Astrocyte (in vitro differentiated cells and primary cell): ENCODE results near the gene NTRK1. TPM values are rescaled to one million over a fixed set of nuclear protein-coding genes. Genes with fewer than 3 reads are reported as not detected.

Experiments
- DNase-seq: peaks from one replicate; pipeline ENCODE4 v3.0.0-alpha.2; 2010; ENCODE audit warnings: low read depth
- FAIRE-seq: peaks from 2 replicates; lab custom pipeline; 2011; peaks lifted over from hg19 to GRCh38; lab: Jason Lieb, UNC
- H2AFZ ChIP-seq: 2 replicates; pipeline ENCODE4 v1.6.0; 2012; ENCODE audit warnings: low read depth, low read length, inconsistent platforms
- H3K27ac ChIP-seq: 2 replicates; pipeline ENCODE4 v1.5.1; 2011; ENCODE audit warnings: low read depth, low read length, inconsistent platforms
- H3K27me3 ChIP-seq: 2 replicates; pipeline ENCODE4 v1.6.0; 2011; ENCODE audit warnings: low read length, inconsistent platforms; ENCODE audit not compliant: insufficient read depth
- H3K36me3 ChIP-seq: 2 replicates; pipeline ENCODE4 v1.5.1; 2011; ENCODE audit warnings: low read length, inconsistent platforms; ENCODE audit not compliant: insufficient read depth
- H3K4me1 ChIP-seq: 2 replicates; pipeline ENCODE4 v1.5.1; 2011; ENCODE audit warnings: low read length, inconsistent platforms; ENCODE audit not compliant: insufficient read depth
- H3K4me2 ChIP-seq: 2 replicates; pipeline ENCODE4 v1.6.0; 2012; ENCODE audit warnings: low read length, inconsistent platforms
- H3K4me3 ChIP-seq: 2 replicates; pipeline ENCODE4 v1.5.1; 2011; ENCODE audit warnings: low read depth, mild to moderate bottlenecking, low read length, inconsistent platforms; ENCODE audit not compliant: insufficient read depth
- H3K79me2 ChIP-seq: 2 replicates; pipeline ENCODE4 v1.6.0; 2012; ENCODE audit warnings: mild to moderate bottlenecking, low read length, inconsistent platforms; ENCODE audit not compliant: insufficient read depth
- H3K9ac ChIP-seq: 2 replicates; pipeline ENCODE4 v1.6.0; 2012; ENCODE audit warnings: mild to moderate bottlenecking, low read length, inconsistent platforms
- H3K9me3 ChIP-seq: 2 replicates; pipeline ENCODE4 v1.5.1; 2012; ENCODE audit warnings: low read depth, mild to moderate bottlenecking, low read length, inconsistent platforms; ENCODE audit not compliant: insufficient read depth
- H4K20me1 ChIP-seq: 2 replicates; pipeline ENCODE4 v1.6.0; 2012; ENCODE audit warnings: low read length, inconsistent platforms; ENCODE audit not compliant: insufficient read depth
- H3K27ac Mint-ChIP-seq: one replicate; pipeline ENCODE4 v1.8.0; 2021; ENCODE audit warnings: mild to moderate bottlenecking, mixed read lengths; ENCODE audit not compliant: unreplicated experiment
- H3K27me3 Mint-ChIP-seq: one replicate; pipeline ENCODE4 v1.8.0; 2021; ENCODE audit warnings: low read depth, mixed read lengths; ENCODE audit not compliant: unreplicated experiment
- H3K36me3 Mint-ChIP-seq: one replicate; pipeline ENCODE4 v1.8.0; 2021; ENCODE audit warnings: low read depth, mixed read lengths; ENCODE audit not compliant: unreplicated experiment
- H3K4me1 Mint-ChIP-seq: one replicate; pipeline ENCODE4 v1.8.0; 2021; ENCODE audit warnings: low read depth, mixed read lengths; ENCODE audit not compliant: unreplicated experiment
- H3K4me3 Mint-ChIP-seq: one replicate; pipeline ENCODE4 v1.8.0; 2021; ENCODE audit warnings: mild to moderate bottlenecking, moderate library complexity, mixed read lengths; ENCODE audit not compliant: unreplicated experiment
- H3K9me3 Mint-ChIP-seq: one replicate; pipeline ENCODE4 v1.8.0; 2021; ENCODE audit warnings: mild to moderate bottlenecking, mixed read lengths; ENCODE audit not compliant: unreplicated experiment
- CTCF ChIP-seq: IDR thresholded peaks from 2 replicates; pipeline ENCODE4 v1.5.1; 2011; ENCODE audit warnings: low read depth, mild to moderate bottlenecking, inconsistent platforms, low read length, moderate library complexity; ENCODE audit not compliant: insufficient read depth
- EZH2 ChIP-seq: IDR thresholded peaks from 2 replicates; pipeline ENCODE4 v1.6.1; 2012; ENCODE audit warnings: mild to moderate bottlenecking, low read length, inconsistent platforms; ENCODE audit not compliant: insufficient read depth
- total RNA-seq: library from RNA; stranded (reverse); gene quantifications from 2 replicates; pipeline ENCODE4 v1.2.1, GENCODE V29; 2021

Gene NTRK1
- total RNA-seq, 1 donor from 2014 or later: 0.27 TPM

DNA sequence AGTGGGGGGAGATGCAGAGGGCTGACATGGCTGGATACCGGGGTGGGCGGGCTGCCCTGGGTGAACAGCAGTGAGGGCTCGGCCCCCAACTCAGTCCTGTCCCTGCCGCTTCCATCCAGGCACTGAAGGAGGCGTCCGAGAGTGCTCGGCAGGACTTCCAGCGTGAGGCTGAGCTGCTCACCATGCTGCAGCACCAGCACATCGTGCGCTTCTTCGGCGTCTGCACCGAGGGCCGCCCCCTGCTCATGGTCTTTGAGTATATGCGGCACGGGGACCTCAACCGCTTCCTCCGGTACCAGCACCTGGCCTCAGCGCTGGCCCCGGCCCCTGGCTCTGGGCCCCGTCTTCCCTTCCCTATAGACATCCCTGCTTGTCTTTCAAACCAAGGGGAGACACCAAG is 15.6 kb downstream of the NTRK1 start:
- Histone ChIP-seq H3K27me3 (peaks cover 41% of the 10 kb centered on the region), H2AFZ (peak overlapping the region; percentile 10), H3K4me1 (no peaks in the 10 kb centered on the region), H3K4me3 (no peak overlapping the region), H3K9me3 (no peaks in the 10 kb centered on the region), H3K36me3 (no peaks in the 10 kb centered on the region), H4K20me1 (no peaks in the 10 kb centered on the region), H3K79me2 (no peaks in the 10 kb centered on the region), H3K27ac (no peak overlapping the region), H3K4me2 (no peak overlapping the region), H3K9ac (no peak overlapping the region)
- FAIRE-seq: no peak
- Mint-ChIP-seq H3K4me3 (no peak overlapping the region), H3K9me3 (peaks cover 4% of the 10 kb centered on the region), H3K36me3 (peaks cover 2% of the 10 kb centered on the region), H3K27me3 (peaks cover 69% of the 10 kb centered on the region), H3K4me1 (no peaks in the 10 kb centered on the region), H3K27ac (no peak overlapping the region)
- no peak for TF ChIP-seq CTCF
- TF ChIP-seq EZH2: no peak
- DNase-seq: no peak

- Histone ChIP-seq H3K27me3 (peaks cover 53% of the 10 kb centered on the region), H3K4me3 (no peak overlapping the region), H2AFZ (no peak overlapping the region), H3K4me1 (no peaks in the 10 kb centered on the region), H3K9ac (no peak overlapping the region), H3K27ac (no peak overlapping the region), H3K4me2 (no peak overlapping the region), H3K79me2 (no peaks in the 10 kb centered on the region), H3K9me3 (no peaks in the 10 kb centered on the region), H3K36me3 (no peaks in the 10 kb centered on the region), H4K20me1 (no peaks in the 10 kb centered on the region)
- FAIRE-seq: no peak
- Mint-ChIP-seq H3K36me3 (peaks cover 2% of the 10 kb centered on the region), H3K27ac (no peak overlapping the region), H3K9me3 (peaks cover 4% of the 10 kb centered on the region), H3K27me3 (peaks cover 80% of the 10 kb centered on the region), H3K4me1 (no peaks in the 10 kb centered on the region), H3K4me3 (no peak overlapping the region)
- TF ChIP-seq CTCF (no peak), EZH2 (no peak)
- DNase-seq: no peak
Observed at GRCh38 chr1:156877433-156878170, 16.9 kb downstream of the NTRK1 start.

GRCh38 chr1:156879876-156880275 is 19.2 kb downstream of the NTRK1 start:
- H3K4me1 Mint-ChIP-seq: peaks cover under 1% of the 10 kb centered on the region
- Histone ChIP-seq H3K4me1 (no peaks in the 10 kb centered on the region), H3K27me3 (peaks cover 59% of the 10 kb centered on the region), H3K79me2 (no peaks in the 10 kb centered on the region), H3K9ac (no peak overlapping the region), H3K27ac (no peak overlapping the region), H3K4me3 (no peak overlapping the region), H3K4me2 (no peak overlapping the region), H4K20me1 (no peaks in the 10 kb centered on the region), H2AFZ (no peak overlapping the region), H3K9me3 (no peaks in the 10 kb centered on the region), H3K36me3 (no peaks in the 10 kb centered on the region)
- no peak for FAIRE-seq
- no peak for DNase-seq
- H3K27me3 Mint-ChIP-seq: peaks cover 88% of the 10 kb centered on the region
- no peak overlapping the region for H3K4me3 Mint-ChIP-seq
- H3K9me3 Mint-ChIP-seq: no peaks in the 10 kb centered on the region
- peaks cover 2% of the 10 kb centered on the region for H3K36me3 Mint-ChIP-seq
- no peak for TF ChIP-seq CTCF
- no peak for TF ChIP-seq EZH2
- no peak overlapping the region for H3K27ac Mint-ChIP-seq
